ENCODE data around the gene MRRF. TPM values are rescaled to one million over a fixed set of nuclear protein-coding genes. Genes with fewer than 3 reads are reported as not detected.

MRRF gene
- total RNA-seq, 1 donor from 2014 or later, result 44.4 TPM

GRCh38 chr9:122254761-122255160 lies 9.9 kb upstream of the MRRF start:
- Histone ChIP-seq H3K4me1 (no peaks in the 10 kb centered on the region), H3K27me3 (no peaks in the 10 kb centered on the region), H3K9me3 (ENCODE audit: low read depth) (no peaks in the 10 kb centered on the region), H3K9ac (peak overlapping the region; percentile 28), H3K79me2 (ENCODE audit: low read depth) (no peaks in the 10 kb centered on the region), H3K4me3 (no peak overlapping the region), H2AFZ (replicated peaks) (no peak overlapping the region), H3K27ac (no peak overlapping the region), H3K36me3 (peaks cover 5% of the 10 kb centered on the region), H3F3A (ENCODE audit: low read depth) (no peaks in the 10 kb centered on the region), H3K4me2 (no peak overlapping the region), H4K20me1 (ENCODE audit: low read depth) (peaks cover 8% of the 10 kb centered on the region)
- H3K36me3 Mint-ChIP-seq, result peaks cover 5% of the 10 kb centered on the region
- no peaks in the 10 kb centered on the region for H3K4me1 Mint-ChIP-seq
- no peaks in the 10 kb centered on the region for H3K9me3 Mint-ChIP-seq
- no peaks in the 10 kb centered on the region for H3K27me3 Mint-ChIP-seq (ENCODE audit: insufficient read depth, low read depth)
- DNase-seq (ENCODE audit: low spot score), result no peak
- no peak overlapping the region for H3K4me3 Mint-ChIP-seq
- TF ChIP-seq CTCF (IDR thresholded peaks at IDR 0.05) (no peak), EZH2 (IDR thresholded peaks at IDR 0.05) (no peak), EZH2phosphoT487 (IDR thresholded peaks at IDR 0.05) (no peak)
- H3K27ac Mint-ChIP-seq, result no peak overlapping the region

- Histone ChIP-seq H3K79me2 (ENCODE audit: low read depth) (no peaks in the 10 kb centered on the region), H3K4me3 (no peak overlapping the region), H3K9ac (no peak overlapping the region), H3K9me3 (ENCODE audit: low read depth) (no peaks in the 10 kb centered on the region), H3K36me3 (no peaks in the 10 kb centered on the region), H3K27ac (no peak overlapping the region), H2AFZ (replicated peaks) (no peak overlapping the region), H3F3A (ENCODE audit: low read depth) (no peaks in the 10 kb centered on the region), H3K4me1 (no peaks in the 10 kb centered on the region), H3K4me2 (no peak overlapping the region), H3K27me3 (no peaks in the 10 kb centered on the region), H4K20me1 (ENCODE audit: low read depth) (peaks cover 8% of the 10 kb centered on the region)
- H3K27me3 Mint-ChIP-seq (ENCODE audit: insufficient read depth, low read depth), result peaks cover under 1% of the 10 kb centered on the region
- TF ChIP-seq EZH2phosphoT487 (IDR thresholded peaks at IDR 0.05) (no peak), CTCF (IDR thresholded peaks at IDR 0.05) (no peak), EZH2 (IDR thresholded peaks at IDR 0.05) (no peak)
- DNase-seq (ENCODE audit: low spot score), result no peak
- H3K4me1 Mint-ChIP-seq, result no peaks in the 10 kb centered on the region
- H3K4me3 Mint-ChIP-seq, result no peak overlapping the region
- no peak overlapping the region for H3K27ac Mint-ChIP-seq
- no peaks in the 10 kb centered on the region for H3K9me3 Mint-ChIP-seq
- H3K36me3 Mint-ChIP-seq, result peaks cover 6% of the 10 kb centered on the region
Observed at GRCh38 chr9:122256206-122256605, 8.5 kb upstream of the MRRF start.

DNA sequence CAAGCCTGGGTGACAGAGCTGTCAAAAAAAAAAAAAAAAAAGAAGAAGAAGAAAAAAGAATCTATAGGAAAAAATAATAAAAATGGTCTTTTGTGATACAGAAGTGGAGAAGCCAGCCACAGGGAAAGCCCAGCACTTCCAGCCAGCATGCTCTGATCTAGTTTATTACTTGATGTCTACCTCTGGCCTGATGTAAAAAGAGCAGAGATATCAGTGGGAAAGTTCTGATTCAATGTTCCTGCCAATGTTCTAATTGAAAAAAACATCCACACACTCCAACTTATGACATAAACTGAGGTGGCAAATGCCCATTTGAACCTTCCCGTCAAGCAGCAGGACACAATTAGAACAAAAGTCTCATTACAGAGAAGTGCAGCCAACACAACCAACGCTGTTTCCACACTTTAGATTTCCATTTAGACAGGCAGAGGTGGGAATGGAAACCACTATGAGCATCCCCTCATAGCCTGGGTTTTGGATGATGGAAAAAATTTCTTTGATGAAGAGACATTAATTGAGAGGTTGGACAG lies 5.7 kb upstream of the MRRF start:
- no peaks in the 10 kb centered on the region for H3K9me3 Mint-ChIP-seq
- Histone ChIP-seq H4K20me1 (ENCODE audit: low read depth) (peaks cover 7% of the 10 kb centered on the region), H3K27me3 (no peaks in the 10 kb centered on the region), H2AFZ (replicated peaks) (no peak overlapping the region), H3K4me2 (no peak overlapping the region), H3K9ac (no peak overlapping the region), H3K4me1 (peaks cover 8% of the 10 kb centered on the region), H3K36me3 (no peaks in the 10 kb centered on the region), H3K27ac (no peak overlapping the region), H3K79me2 (ENCODE audit: low read depth) (peaks cover 20% of the 10 kb centered on the region), H3K9me3 (ENCODE audit: low read depth) (no peaks in the 10 kb centered on the region), H3K4me3 (no peak overlapping the region), H3F3A (ENCODE audit: low read depth) (peaks cover under 1% of the 10 kb centered on the region)
- H3K4me1 Mint-ChIP-seq, result peaks cover 8% of the 10 kb centered on the region
- H3K27ac Mint-ChIP-seq, result no peak overlapping the region
- H3K27me3 Mint-ChIP-seq (ENCODE audit: insufficient read depth, low read depth), result peaks cover 2% of the 10 kb centered on the region
- DNase-seq (ENCODE audit: low spot score), result no peak
- TF ChIP-seq EZH2 (IDR thresholded peaks at IDR 0.05) (no peak), CTCF (IDR thresholded peaks at IDR 0.05) (no peak), EZH2phosphoT487 (IDR thresholded peaks at IDR 0.05) (no peak)
- peaks cover 4% of the 10 kb centered on the region for H3K36me3 Mint-ChIP-seq
- no peak overlapping the region for H3K4me3 Mint-ChIP-seq
